ENCODE results near the gene FMO1.

DNA sequence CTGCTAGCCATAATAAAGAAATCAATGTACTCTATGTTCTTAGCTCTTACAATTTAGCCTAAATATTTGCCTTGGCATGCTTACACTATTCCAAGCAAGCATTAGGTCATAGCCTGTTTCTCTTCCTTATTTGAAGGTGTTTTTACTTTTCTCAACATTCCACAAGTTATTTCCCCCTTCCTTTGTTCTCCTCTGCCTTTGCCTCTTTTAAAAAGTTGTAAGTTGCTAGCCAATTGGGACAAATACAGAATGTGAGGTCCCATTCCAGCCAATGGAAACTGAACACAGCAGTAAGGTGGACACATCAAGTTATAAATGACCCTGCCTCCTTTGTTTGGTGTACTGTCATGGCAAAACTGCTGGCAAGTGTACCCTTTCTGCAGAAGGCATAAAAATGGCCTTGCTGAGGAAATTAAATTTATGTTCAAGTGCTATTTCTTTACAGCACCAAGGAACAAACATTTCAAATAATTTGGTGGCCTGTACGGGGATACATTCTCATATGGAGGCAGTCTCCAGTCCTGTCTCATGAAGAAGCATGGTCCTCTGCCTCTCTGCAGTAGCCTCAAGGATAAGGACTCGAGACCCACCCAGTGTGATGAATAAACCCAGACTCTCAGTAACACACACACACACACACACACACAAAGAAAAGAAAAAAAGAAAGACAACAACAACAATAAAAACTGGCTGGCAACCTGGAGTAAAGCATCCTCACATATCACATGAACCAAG, 28.8 kb upstream of the FMO1 start:
- TF ChIP-seq, protein P1, sequence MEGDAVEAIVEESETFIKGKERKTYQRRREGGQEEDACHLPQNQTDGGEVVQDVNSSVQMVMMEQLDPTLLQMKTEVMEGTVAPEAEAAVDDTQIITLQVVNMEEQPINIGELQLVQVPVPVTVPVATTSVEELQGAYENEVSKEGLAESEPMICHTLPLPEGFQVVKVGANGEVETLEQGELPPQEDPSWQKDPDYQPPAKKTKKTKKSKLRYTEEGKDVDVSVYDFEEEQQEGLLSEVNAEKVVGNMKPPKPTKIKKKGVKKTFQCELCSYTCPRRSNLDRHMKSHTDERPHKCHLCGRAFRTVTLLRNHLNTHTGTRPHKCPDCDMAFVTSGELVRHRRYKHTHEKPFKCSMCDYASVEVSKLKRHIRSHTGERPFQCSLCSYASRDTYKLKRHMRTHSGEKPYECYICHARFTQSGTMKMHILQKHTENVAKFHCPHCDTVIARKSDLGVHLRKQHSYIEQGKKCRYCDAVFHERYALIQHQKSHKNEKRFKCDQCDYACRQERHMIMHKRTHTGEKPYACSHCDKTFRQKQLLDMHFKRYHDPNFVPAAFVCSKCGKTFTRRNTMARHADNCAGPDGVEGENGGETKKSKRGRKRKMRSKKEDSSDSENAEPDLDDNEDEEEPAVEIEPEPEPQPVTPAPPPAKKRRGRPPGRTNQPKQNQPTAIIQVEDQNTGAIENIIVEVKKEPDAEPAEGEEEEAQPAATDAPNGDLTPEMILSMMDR (IDR thresholded peaks at IDR 0.05): no peak
- peak in 1 of 3 donors; percentile 51 for TF ChIP-seq POLR2AphosphoS5 (IDR thresholded peaks at IDR 0.05)
- no peak for TF ChIP-seq POLR2A (IDR thresholded peaks at IDR 0.05)
- no peak for TF ChIP-seq EP300 (IDR thresholded peaks at IDR 0.05)

Data from stomach (tissue), 4 donors.